Measurements from ENCODE around the gene SYNE1.
"Not testable (repeated sequence)": the region's sequence is repeated elsewhere in the genome, so short reads cannot be mapped to it uniquely, and the experiment has no call there.

SYNE1 gene

DNA sequence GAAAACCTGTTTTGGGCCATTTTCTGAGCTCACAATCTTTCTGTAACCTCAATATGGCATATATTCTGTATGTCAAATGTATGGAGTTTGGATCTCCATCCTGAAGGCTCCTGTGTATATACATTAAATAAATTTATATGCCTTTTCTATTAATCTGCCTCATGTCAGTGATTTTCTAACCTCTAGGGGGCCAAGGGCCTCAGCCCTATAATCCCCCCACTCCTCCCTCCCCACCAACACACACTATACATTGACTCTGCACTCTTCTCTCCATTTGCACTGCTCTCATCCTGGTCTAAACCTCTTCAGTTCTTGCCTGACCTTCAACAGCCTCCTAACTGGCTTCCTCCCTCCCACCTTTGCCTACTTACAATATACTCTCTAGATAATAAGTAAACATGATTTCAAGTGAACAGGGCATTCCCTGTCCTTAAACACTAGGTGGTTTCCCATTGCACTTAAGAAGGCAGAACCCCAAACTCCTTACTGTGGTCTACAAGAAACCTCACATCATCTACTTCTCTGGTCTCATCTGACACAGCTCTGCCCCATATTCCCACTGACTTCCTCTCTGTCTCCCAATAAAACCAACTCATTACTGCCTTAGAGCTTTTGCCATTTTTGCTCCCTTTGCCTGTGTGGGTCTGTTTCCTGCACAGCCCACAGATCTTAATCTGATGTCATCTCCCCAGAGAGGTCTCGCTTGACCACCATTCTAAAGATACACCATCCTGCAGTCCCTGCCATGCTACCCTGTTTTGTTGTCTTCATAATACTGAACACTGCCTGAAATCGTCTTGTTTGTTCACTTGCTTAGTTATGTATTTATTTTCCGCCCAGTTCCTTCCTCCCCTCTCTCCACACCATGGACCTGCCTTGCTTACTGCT, 213.7 kb downstream of the SYNE1 start:
- no peak for DNase-seq (ENCODE audit: low read depth in 2 of 2)

GRCh38 chr6:152421496-152421895, 215.7 kb downstream of the SYNE1 start:
- not testable (repeated sequence) for DNase-seq (ENCODE audit: low read depth in 2 of 2)

GRCh38 chr6:152420696-152421095, 216.5 kb downstream of the SYNE1 start:
- no peak for DNase-seq (ENCODE audit: low read depth in 2 of 2)

GRCh38 chr6:152418551-152418950, 218.6 kb downstream of the SYNE1 start:
- no peak for DNase-seq (ENCODE audit: low read depth in 2 of 2)

- no peak for DNase-seq (ENCODE audit: low read depth in 2 of 2)
Measured at GRCh38 chr6:152416652-152417051, 220.5 kb downstream of the SYNE1 start.

DNA sequence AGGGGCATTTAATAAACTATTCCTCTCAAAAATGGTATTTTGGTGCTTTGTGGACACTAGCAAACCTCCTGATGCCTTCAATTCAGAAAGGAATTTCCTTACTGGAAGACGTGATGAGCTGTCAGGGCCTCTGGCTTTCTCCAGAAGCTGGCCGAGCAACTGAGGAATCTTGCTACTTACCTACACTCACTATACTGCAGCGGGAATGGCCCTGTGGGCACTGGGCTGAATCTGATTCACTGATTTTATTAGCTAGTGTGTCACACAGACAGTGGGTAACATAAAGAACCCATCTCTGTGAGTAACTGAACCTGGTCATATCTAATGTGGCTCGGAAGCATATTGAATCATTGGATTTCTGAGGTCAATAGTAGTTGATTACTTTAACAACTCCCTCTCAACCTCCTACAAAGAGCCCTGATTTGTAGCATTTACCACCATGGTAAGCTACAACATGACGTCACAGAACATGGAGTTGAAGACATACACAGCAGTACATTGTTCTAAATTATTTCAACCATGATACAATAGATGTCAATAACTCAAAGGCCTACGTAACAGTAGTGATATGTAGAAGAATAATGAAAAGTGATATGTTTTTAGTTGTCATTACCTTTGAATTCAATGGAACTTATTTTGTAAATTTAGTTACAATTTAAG, 232.1 kb downstream of the SYNE1 start:
- DNase-seq (ENCODE audit: low read depth in 2 of 2), result no peak

DNA sequence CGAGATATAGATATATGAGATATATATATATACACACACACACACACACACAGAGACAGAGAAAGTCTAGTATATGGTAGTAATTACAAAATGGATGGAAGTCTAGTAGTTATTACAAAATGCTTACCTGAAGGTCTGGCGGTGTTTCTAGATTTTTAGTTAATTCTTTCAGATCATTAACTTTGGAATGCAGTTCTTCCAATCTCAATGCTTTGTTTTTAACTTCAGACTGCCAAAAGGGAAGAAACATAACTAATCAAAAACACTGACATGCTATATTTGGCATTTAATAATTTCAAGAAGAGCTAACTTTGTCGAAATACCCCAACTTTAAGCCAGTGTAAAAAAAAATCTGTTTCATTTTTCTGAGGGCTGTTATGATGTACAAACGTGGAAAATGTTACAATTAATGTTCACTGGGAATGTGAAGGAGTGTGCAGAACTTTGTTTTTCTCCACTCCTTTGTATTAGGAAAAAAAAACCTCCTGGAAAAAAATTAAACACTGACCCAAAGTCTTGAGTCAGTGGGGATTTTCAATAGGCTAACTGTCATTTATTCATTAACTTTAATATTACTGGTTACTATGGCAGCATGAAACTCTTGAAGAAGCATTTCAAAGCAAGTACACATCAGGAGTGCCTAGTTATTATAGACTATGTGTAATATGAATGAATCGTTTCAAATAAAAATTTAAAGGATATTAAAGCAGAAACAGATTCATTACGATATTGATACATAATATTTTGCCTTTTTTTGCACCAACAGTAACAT, 232.9 kb downstream of the SYNE1 start:
- no peak for DNase-seq (ENCODE audit: low read depth in 2 of 2)

DNA sequence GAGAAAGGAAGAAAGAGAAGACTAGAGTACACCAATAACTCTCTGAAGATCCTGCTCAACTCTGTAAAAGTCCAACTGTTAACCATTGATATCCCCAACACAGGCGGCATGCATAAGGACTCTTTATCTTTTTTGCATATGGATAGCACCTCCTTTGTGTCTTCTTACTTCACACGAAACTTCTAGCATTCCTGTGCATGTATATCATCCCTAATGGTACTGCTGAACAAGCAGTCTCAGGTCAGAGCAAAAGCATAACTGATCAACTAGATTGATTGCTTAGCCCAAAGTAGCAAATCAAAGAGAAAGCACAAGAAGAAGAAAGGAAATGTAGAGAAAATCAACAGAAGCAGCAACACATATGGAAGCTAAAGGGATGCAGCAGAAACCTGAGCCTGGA, 234.4 kb downstream of the SYNE1 start:
- DNase-seq (ENCODE audit: low read depth in 2 of 2), result no peak

DNA sequence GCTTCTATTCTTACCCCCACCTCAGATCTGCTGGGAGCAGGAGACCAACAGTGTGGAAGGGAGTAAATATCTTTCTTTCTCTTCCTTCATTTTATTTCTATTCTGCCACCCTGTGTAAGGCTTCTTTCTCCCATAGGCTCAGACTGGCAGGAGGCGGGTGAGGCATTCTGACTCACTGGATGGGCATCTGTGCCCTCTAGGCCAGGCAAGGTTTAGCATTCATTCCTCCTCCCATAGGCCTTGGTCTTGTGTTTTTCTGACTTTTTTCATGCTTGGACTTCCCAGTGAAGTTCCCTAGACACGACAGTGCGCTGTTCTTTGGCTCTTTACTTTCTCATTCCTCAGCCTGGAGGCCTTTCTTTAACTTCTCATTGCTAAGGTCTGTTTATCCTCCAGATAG, 235.2 kb downstream of the SYNE1 start:
- DNase-seq (ENCODE audit: low read depth in 2 of 2), result no peak

GRCh38 chr6:152399399-152399798, 237.8 kb downstream of the SYNE1 start:
- DNase-seq (ENCODE audit: low read depth in 2 of 2), result no peak

DNA sequence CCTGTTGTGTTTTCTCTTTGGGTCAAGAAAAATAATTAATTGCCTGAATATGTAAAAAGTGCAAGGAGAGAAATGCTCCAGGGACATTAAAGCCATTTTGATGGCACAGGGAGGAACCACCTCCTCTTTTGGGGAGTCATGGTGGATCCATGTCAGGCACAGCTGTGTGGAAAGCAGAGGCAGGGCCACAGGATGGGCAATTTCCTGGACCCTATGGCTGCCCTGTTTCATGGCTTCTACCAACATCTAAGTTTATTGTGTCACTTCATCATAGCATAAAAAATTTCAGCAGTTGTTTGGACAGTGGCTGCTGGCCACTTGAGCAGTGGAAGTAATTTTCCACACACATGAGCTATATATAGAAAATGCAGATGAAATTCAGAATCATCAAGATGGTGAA, 238.2 kb downstream of the SYNE1 start:
- no peak for DNase-seq (ENCODE audit: low read depth in 2 of 2)

DNA sequence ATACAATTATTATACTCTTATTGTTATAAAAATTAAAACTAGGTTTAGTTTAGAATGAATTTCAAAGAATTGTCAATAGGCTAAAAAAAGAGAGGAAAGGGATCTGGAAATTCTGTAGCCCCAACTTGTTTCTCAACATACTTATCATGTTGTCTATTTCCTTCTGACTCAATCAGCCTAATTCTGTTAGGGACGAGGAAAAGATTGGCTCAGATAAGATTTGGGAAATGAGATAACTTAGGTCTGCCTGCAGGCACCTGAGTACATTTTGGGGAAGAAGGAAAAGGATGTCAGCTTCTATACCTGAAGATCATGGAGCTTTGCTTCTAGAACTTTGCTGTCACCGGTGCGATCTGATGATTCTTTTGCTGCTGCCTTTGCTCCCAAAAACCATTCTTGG, 238.8 kb downstream of the SYNE1 start:
- DNase-seq (ENCODE audit: low read depth in 2 of 2), result no peak

DNA sequence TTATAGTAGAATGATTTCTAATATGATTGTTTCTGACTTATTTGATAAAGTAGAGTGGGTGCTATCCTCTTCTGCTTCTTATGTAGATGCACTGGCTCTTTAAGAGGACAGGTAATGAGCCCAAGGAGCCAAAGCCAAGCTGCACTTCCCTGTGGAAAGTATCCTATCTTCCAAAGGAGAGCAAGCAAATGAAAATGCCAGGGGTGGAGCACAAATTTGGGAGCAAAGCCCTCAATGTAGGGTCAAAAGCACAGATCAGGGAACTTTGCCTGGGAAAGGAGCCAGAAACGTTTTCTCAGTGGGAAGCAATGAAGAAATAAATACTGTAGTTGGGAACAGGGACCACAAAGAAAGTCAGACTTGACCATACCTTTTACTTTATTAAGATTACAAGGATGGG, 242.9 kb downstream of the SYNE1 start:
- DNase-seq (ENCODE audit: low read depth in 2 of 2), result no peak

DNA sequence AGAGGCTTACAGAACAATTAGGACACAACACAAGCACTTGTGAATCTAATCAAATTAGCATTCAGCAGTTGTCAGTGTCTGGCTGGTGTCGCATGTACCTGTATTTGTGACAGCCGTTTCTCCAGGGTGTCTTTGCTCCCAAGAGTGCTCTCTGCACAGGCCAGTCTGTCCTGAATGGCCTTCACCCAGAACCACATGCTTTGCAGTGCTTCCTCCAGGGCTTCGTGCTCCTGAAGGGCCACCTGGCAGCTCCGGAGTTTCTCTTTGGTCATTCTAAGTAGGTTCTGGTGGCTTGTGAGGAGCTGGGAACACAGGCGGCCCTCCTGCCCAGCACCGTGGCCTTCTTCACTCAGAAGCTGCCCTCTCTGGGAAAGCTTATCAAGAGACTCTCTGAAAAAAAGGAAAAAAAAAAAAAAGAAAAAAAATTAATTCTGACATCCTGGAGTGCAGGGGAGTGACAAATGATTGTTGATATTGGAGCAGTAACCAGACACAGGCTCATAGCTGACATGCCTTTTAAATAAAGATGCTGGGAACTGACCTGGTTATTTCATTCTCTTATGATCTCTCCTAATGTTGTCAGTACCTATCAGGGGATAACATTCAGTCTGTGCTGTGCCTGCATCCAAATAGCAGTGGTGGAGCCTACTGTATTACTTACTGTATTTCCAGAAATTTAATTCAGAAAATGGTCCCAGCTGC, 245.8 kb downstream of the SYNE1 start:
- DNase-seq (ENCODE audit: low read depth in 2 of 2), result no peak

GRCh38 chr6:152387091-152387490, 250.1 kb downstream of the SYNE1 start:
- no peak for DNase-seq (ENCODE audit: low read depth in 2 of 2)

DNA sequence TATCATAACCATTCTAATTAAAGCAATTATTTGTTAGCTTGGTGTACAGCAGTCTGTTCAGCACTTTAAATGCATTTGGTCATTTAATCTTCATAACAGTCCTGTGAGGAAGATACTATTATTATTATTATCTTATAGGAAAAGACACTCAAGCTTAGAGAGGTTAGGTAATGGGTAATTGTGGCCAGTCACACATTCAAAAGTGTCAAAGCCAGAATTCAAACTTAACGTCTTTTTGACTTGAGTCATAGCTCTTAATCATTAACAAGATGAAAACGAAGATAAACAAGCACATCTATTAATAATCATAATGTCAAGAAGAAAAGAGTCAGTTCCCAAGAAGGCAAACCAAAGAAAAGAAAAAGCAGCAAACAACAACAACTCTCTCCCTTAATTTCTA, 251.0 kb downstream of the SYNE1 start:
- DNase-seq (ENCODE audit: low read depth in 2 of 2), result no peak

DNA sequence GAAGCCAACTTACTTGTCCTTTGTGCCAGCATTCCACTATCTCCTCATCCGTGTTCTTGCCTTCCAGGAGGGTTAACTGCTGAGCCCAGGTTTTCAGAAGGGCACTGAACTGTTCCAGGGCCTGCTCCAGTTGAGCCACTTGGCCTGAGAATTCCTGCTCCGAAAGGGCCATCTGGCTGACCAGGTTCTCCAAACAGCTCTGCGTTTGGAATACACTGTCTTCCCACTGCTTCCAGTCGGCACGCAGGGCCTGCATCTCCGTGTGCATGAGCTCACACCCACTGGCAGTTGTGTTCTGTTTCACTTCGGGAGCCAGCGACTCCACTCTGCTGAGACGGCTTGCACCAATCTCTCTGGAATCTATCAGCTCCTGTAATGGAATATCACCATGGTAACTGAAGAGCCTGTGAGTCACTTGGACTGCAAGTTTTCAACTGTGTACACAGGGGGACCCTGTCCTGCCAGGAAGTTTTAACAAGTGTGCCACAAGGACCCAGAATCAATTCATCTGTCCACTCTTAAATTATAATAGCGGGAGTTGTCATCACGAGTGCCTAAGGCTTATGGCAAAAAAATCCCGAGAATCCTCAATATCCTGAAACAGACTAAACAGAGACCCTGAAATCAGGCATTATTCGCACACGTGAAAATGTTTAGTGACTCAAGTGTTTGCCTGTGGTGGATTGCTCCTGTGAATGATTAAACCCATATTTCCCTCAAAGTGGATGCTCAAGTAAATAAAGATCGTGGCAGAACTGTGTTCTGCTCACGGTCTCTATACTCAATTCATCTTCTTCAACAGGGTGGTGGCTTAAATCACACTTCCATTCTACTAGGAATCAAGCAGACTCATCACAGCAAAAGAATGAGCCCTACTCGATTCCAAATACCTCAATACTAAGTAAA, 255.9 kb downstream of the SYNE1 start:
- DNase-seq (ENCODE audit: low read depth in 2 of 2), result no peak

- no peak for DNase-seq (ENCODE audit: low read depth in 2 of 2)
Measured at GRCh38 chr6:152380351-152380767, 256.8 kb downstream of the SYNE1 start.

DNA sequence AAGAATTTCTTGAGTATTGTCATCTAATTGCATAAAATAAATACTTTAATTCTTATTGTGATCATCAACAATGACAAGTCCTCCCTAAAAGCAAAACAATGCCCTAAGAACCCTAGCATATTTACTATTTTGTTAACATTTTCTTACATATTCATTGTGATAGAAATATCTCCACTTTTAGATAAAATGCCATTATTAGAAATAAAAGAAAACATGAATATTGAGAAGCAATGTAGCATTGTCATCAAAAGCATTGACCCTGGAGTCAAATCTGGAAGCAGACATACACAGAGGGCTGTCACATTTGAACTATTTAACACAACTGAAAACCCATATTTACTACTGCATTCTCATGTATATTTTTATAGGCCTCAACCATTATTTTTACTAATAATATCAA, 257.7 kb downstream of the SYNE1 start:
- no peak for DNase-seq (ENCODE audit: low read depth in 2 of 2)

DNA sequence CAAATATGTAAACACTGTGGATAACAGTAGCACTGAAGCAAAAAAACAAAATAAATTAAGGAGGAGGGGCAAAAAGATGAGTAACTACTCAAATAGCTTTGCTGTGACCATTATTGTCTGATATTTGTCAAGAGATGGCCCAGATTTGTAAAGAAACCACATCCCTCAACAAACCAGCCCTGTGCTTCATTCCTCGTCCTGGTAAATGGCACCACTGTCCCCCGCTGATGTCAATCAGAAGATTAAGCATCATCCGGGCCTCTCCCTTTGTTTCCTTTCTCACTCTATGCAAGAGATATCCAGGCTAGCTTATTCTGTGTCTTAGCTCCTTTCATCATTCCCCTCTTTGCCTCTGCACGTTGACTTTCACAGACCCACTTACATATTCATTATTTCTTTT, 259.0 kb downstream of the SYNE1 start:
- no peak for DNase-seq (ENCODE audit: low read depth in 2 of 2)

DNA sequence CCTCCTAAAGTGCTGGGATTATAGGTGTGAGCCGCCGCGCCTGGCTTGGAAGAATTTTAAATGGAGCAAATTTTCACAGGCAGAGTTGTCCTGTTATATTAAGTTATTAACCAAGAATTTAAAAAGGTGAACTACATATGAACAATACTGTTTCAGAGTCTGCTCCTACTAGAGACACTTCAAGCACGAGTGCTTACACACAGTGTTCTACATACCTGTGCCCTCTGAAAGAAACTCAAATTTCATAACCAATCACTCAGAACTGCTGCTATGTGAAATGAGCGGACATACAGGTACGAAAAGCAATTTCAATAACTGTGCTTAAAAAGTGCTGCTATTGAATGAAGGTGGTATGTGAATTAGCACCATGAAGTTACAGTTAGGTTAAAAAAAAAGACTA, 262.0 kb downstream of the SYNE1 start:
- DNase-seq (ENCODE audit: low read depth in 2 of 2), result no peak

Measured in stimulated activated CD4-positive, alpha-beta T cell treated with anti-CD3 and anti-CD28 coated beads, Interleukin-12 subunit alpha, Interleukin-12 subunit beta, amount 100 ng/mL, for 24 hours (primary cell).